Measurements from ENCODE around the gene TMEM187. TPM values are rescaled to one million over a fixed set of nuclear protein-coding genes. Genes with fewer than 3 reads are reported as not detected.

TMEM187 gene
- total RNA-seq, 1 donor from 2014 or later, result 2.4 TPM

- H3K4me1 ChIP-seq, result no peaks in the 10 kb centered on the region
- Mint-ChIP-seq H3K27me3 (ENCODE audit: insufficient read depth, low read depth) (no peaks in the 10 kb centered on the region), H3K4me3 (peak within 1 kb of the TSS; percentile 83), H3K36me3 (peaks cover 3% of the 10 kb centered on the region), H3K4me1 (peaks cover 23% of the 10 kb centered on the region), H3K9me3 (peaks cover 17% of the 10 kb centered on the region), H3K27ac (peak within 1 kb of the TSS; percentile 83)
- H3K9ac ChIP-seq, result no peak within 1 kb of the TSS
- no peak for TF ChIP-seq EZH2phosphoT487 (IDR thresholded peaks at IDR 0.05)
- TF ChIP-seq EZH2 (IDR thresholded peaks at IDR 0.05), result no peak
- no peak for TF ChIP-seq CTCF (IDR thresholded peaks at IDR 0.05)
- H3K36me3 ChIP-seq, result no peaks in the 10 kb centered on the region
- no peaks in the 10 kb centered on the region for H3K79me2 ChIP-seq (ENCODE audit: low read depth)
- H3F3A ChIP-seq (ENCODE audit: low read depth), result no peaks in the 10 kb centered on the region
- no peak within 1 kb of the TSS for H3K27ac ChIP-seq
- peak within 1 kb of the TSS; percentile 37 for H3K4me3 ChIP-seq
- H4K20me1 ChIP-seq (ENCODE audit: low read depth), result no peaks in the 10 kb centered on the region
- peak within 1 kb of the TSS; percentile 38 for H3K4me2 ChIP-seq
- H3K27me3 ChIP-seq, result no peaks in the 10 kb centered on the region
- H3K9me3 ChIP-seq (ENCODE audit: low read depth), result no peaks in the 10 kb centered on the region
- peak; percentile 70 for DNase-seq (ENCODE audit: low spot score)
- no peak within 1 kb of the TSS for H2AFZ ChIP-seq (replicated peaks)
These were observed 47.3 kb downstream of the TMEM187 start, which contains the start of gene IRAK1 for GRCh38 chrX:154019633-154020528. TSS of gene IRAK1 (minus strand) at chrX:154019902. CDS start at chrX:154019812, 90 bp downstream.

GRCh38 chrX:154020536-154021115, 48.1 kb downstream of the TMEM187 start:
- TF ChIP-seq EZH2 (IDR thresholded peaks at IDR 0.05), result no peak
- TF ChIP-seq CTCF (IDR thresholded peaks at IDR 0.05), result no peak
- TF ChIP-seq EZH2phosphoT487 (IDR thresholded peaks at IDR 0.05), result no peak
- H3K4me3 ChIP-seq, result peak overlapping the region; percentile 37
- no peaks in the 10 kb centered on the region for H3K9me3 ChIP-seq (ENCODE audit: low read depth)
- no peaks in the 10 kb centered on the region for H3K79me2 ChIP-seq (ENCODE audit: low read depth)
- no peak overlapping the region for H3K27ac ChIP-seq
- Mint-ChIP-seq H3K36me3 (peaks cover 3% of the 10 kb centered on the region), H3K9me3 (peaks cover 17% of the 10 kb centered on the region), H3K27ac (peak overlapping the region; percentile 83), H3K4me3 (peak overlapping the region; percentile 79), H3K4me1 (peaks cover 23% of the 10 kb centered on the region), H3K27me3 (ENCODE audit: insufficient read depth, low read depth) (no peaks in the 10 kb centered on the region)
- DNase-seq (ENCODE audit: low spot score), result no peak
- H2AFZ ChIP-seq (replicated peaks), result no peak overlapping the region
- H3K27me3 ChIP-seq, result no peaks in the 10 kb centered on the region
- no peak overlapping the region for H3K9ac ChIP-seq
- no peaks in the 10 kb centered on the region for H4K20me1 ChIP-seq (ENCODE audit: low read depth)
- H3K4me1 ChIP-seq, result no peaks in the 10 kb centered on the region
- H3F3A ChIP-seq (ENCODE audit: low read depth), result no peaks in the 10 kb centered on the region
- peak overlapping the region; percentile 38 for H3K4me2 ChIP-seq
- H3K36me3 ChIP-seq, result no peaks in the 10 kb centered on the region

GRCh38 chrX:154021131-154021611, 48.6 kb downstream of the TMEM187 start:
- H3K9me3 Mint-ChIP-seq, result peaks cover 14% of the 10 kb centered on the region
- H3K36me3 ChIP-seq, result no peaks in the 10 kb centered on the region
- no peak overlapping the region for H2AFZ ChIP-seq (replicated peaks)
- no peaks in the 10 kb centered on the region for H3K27me3 ChIP-seq
- no peaks in the 10 kb centered on the region for H3K9me3 ChIP-seq (ENCODE audit: low read depth)
- DNase-seq (ENCODE audit: low spot score), result no peak
- H3K27me3 Mint-ChIP-seq (ENCODE audit: insufficient read depth, low read depth), result no peaks in the 10 kb centered on the region
- no peak overlapping the region for H3K4me2 ChIP-seq
- H3K9ac ChIP-seq, result no peak overlapping the region
- H3K36me3 Mint-ChIP-seq, result peaks cover 3% of the 10 kb centered on the region
- H3K4me1 ChIP-seq, result no peaks in the 10 kb centered on the region
- H3K27ac Mint-ChIP-seq, result no peak overlapping the region
- no peak overlapping the region for H3K4me3 Mint-ChIP-seq
- TF ChIP-seq EZH2 (IDR thresholded peaks at IDR 0.05) (no peak), EZH2phosphoT487 (IDR thresholded peaks at IDR 0.05) (no peak), CTCF (IDR thresholded peaks at IDR 0.05) (no peak)
- H4K20me1 ChIP-seq (ENCODE audit: low read depth), result no peaks in the 10 kb centered on the region
- no peak overlapping the region for H3K4me3 ChIP-seq
- H3K27ac ChIP-seq, result no peak overlapping the region
- H3K4me1 Mint-ChIP-seq, result peaks cover 23% of the 10 kb centered on the region
- H3K79me2 ChIP-seq (ENCODE audit: low read depth), result no peaks in the 10 kb centered on the region
- no peaks in the 10 kb centered on the region for H3F3A ChIP-seq (ENCODE audit: low read depth)

Data from neural progenitor cell (in vitro differentiated cells).